ENCODE data around the gene SSUH2.

GRCh38 chr3:8673083-8673737 lies 28.6 kb upstream of the SSUH2 start:
- TF ChIP-seq POLR2A (IDR thresholded peaks at IDR 0.05), result no peak
- TF ChIP-seq CTCF (IDR thresholded peaks at IDR 0.05), result no peak
- TF ChIP-seq EP300 (IDR thresholded peaks at IDR 0.05), result no peak
